GM12801 (cell line): ENCODE results near the gene CDCA3.
A peak's percentile ranks its signal among the peaks of the same experiment; 100 is the strongest.

Source experiments
- TF ChIP-seq, protein P1 (sequence below): IDR thresholded peaks from one replicate; pipeline ENCODE4 v1.5.1; 2011; ENCODE audit warnings: control low read depth; ENCODE audit not compliant: insufficient read length; ENCODE audit errors: extremely low read depth

The CDCA3 gene

DNA sequence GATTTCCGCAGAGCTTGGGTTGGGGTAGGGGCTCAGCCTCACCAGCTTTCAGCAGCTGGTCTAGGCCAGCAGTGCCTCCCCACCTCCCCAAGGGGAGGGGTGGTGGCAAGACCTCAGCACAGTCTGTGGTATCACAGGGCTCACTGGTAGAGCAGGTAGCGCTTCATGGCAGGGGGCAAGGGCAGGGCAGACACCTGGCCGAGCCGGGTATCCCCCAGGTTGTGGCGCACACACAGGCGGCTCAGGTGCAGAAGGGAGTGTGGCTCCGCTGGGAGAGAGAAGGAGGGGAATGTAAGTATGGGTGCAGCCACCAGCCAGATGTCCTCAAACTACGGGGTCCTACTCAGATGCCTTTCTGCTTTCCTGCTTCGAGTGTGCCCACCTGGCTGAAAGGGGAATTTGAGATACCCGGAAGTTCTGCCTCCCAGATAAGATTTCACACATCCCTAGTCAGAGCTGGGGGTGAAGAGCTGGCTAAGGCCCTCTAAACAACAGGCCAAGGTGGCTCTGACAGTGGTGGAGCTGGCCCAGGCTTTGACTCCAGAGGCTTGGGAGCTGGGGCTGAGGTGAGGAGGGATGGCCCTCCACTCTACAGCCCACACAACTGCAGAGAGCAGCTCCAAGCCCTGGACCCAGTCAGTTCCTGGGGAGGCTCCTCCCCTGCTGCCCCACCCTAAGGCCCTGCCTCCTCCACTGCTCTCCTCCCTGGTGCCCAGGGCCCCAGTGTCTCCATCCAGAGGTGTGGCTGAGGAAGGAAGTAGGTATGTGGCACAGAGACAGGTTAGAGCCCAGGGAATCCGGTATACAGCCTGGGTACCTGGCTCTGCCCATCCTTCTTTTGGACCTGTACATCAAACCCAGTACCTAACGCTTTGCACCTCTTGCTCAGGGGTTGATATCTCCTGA, 20.2 kb upstream of the CDCA3 start:
- TF ChIP-seq, protein P1, sequence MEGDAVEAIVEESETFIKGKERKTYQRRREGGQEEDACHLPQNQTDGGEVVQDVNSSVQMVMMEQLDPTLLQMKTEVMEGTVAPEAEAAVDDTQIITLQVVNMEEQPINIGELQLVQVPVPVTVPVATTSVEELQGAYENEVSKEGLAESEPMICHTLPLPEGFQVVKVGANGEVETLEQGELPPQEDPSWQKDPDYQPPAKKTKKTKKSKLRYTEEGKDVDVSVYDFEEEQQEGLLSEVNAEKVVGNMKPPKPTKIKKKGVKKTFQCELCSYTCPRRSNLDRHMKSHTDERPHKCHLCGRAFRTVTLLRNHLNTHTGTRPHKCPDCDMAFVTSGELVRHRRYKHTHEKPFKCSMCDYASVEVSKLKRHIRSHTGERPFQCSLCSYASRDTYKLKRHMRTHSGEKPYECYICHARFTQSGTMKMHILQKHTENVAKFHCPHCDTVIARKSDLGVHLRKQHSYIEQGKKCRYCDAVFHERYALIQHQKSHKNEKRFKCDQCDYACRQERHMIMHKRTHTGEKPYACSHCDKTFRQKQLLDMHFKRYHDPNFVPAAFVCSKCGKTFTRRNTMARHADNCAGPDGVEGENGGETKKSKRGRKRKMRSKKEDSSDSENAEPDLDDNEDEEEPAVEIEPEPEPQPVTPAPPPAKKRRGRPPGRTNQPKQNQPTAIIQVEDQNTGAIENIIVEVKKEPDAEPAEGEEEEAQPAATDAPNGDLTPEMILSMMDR = no peak

DNA sequence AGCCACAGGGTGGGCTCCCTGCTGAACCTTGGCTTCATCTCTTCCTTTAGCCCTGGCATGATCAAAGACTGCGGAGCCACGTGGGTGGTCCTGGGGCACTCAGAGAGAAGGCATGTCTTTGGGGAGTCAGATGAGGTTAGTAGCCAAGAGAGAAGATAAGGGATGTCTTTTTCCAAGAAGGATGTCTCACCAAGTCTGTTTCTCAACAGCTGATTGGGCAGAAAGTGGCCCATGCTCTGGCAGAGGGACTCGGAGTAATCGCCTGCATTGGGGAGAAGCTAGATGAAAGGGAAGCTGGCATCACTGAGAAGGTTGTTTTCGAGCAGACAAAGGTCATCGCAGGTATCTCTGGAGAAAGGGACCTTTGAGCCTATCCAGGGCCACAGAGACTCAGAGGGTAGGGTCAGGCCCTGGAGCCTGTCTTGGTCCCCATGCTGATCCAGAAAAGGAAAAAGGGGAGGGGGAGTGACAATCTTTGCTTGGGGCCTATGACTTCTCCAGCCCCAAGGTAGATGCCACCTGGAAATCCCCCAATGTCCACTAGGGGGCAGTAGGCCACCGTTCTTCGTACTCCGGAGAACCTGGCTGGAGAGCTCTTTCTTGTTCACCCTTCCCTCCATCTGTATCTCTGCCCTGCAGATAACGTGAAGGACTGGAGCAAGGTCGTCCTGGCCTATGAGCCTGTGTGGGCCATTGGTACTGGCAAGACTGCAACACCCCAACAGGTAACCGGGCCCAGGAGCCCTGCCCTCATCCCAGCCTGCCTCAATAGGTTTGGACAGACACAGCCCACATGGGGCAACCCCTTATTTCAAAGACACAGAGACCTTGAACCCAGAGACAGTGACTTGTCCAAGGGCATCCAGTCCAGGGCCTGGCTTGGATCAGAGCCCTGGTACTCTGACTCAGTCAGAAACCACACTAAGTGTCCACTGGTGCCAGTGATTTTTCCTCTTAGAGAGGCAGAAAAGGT, 18.2 kb upstream of the CDCA3 start:
- TF ChIP-seq, protein P1 = peak; percentile 63

DNA sequence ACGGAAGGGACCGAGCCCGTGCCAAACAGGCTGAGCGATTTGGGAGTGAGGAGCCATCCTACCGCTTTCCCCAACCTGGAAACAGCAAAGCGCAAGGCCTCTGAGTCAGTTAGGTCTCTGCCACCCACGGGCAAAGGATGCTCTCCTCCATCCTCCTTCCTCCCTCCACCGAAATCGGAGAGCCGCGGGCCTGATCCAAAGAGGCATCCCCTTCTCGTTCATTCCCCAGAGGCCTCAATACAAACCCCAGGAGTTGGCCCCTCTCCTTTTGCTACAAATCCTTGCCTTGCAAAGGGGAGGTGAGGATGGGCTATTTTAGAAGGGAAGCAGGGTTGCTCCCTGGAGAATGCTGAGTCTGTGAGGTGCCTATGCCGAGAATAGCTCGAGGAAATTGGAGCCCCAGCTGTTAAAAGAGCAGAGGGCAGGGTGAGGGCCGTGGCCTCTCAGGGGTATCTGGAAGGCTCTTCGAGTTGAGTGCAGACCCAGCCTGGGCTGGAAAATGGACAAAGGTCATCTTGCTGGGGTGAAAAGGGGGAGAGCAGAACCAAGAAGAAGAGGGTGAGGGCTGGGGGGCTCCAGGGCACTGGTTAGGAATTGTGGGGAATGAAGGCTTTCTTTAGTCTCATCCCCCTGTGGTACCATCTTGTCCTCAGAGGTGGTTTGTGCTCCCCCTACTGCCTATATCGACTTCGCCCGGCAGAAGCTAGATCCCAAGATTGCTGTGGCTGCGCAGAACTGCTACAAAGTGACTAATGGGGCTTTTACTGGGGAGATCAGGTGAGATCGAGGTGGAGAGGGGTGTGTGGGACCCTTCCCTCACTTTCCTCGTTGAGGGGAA, 17.3 kb upstream of the CDCA3 start:
- TF ChIP-seq, protein P1 = no peak

DNA sequence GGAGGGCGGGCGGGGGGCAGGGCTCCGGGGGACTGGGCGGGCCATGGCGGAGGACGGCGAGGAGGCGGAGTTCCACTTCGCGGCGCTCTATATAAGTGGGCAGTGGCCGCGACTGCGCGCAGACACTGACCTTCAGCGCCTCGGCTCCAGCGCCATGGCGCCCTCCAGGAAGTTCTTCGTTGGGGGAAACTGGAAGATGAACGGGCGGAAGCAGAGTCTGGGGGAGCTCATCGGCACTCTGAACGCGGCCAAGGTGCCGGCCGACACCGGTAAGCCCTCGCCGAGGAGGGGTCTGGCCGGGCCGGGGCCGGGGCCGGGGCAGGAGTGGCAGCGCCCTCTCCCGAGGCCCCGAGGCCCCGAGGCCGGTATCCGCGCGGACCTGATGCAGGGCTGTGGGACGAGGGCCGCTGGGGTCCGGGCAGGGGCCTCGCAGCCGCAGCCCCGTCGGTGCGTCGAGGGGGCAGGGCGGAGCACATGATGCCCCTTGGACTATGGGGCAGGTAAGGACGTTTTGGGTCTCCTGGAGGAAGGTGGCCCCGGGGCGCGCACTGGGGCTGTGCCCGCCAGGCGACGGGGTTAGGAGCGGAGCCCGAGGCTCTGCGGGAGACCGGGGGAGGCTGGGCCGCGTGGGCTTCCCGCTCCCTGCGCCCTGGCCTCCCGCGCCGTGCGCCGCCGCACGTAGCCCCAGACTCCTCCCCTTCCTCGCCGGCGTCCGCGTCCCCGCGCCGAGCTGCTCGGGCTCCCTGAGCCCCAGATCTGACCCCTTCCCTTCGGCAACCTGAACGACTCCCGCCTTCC, 16.5 kb upstream of the CDCA3 start, which contains the start of gene TPI1:
TPI1 (plus strand) TSS at position 119 of the 798 bp plus-strand sequence; CDS start at position 155, 36 bp downstream.
- TF ChIP-seq, protein P1 = no peak

DNA sequence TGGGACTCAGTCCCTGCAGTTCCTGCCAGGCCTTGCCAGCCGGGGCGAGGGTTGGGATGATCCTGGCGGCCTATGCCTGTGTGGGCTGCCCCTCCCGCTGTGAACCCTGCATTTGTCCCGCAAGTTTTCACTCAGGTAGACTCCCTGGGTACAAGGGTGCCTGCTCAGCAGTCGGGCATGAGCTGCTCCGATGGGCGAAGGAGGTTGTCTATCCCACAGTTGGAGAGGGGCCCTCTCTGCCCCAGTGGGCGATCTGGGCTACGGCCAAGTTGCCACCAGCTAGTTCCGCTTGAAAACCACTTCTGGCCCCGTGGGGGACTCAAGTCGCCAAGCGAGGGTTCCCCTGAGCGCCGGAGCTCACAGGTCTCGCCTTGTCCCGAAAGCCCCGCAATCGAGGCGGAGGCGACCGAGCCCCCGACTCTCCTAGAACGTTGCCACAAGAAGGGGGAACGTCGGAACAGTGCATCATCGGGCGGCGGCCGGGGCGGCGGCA, 15.9 kb upstream of the CDCA3 start:
- TF ChIP-seq, protein P1 = no peak

DNA sequence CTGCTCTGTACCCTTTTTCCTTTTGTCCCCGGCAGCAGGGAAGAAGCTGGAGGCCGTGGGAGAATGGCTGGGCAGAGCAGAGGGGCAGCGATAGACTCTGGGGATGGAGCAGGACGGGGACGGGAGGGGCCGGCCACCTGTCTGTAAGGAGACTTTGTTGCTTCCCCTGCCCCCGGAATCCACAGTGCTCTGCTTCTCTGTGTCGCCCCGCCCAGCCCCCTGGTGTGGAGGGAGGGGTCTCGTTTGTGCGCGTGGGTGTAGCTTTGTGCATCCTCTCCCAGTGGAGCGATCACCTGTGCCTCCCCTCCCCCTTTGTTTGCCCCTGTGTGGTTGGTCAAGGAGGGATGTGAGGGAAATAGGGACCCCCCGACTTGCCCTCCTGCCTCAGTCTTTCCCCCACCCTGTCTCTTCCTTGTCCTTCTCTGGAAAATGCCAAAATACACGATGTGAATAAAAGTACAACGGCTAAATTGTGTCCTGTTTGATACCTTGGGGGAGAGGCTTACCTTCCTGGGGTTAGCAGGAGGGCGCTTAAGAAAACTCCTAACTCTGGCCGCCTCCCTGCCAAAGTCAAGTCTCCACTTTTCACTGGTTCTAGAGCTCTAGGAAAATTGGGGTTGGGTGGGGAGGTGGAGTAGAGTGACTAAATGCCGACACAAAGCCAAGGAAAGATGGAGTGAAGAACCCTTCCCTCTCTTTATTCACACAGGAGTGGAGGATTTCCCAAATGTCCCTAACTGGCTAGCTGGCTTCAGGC, 15.3 kb upstream of the CDCA3 start:
- TF ChIP-seq, protein P1 = no peak
